KMS-11 (cell line): ENCODE data around the gene LMTK3.

ENCODE experiments used
- H2AFZ ChIP-seq: fragments of 200-600 bp; sonication (generic); 2 replicates; pipeline ENCODE4 v1.6.1; 2016; ENCODE audit warnings: antibody characterized with exemption, mixed run types, low read depth
- H3K27ac ChIP-seq: fragments of 200-600 bp; sonication (generic); 2 replicates; pipeline ENCODE4 v1.6.1; 2016; ENCODE audit warnings: mild to moderate bottlenecking, mixed run types
- H3K27me3 ChIP-seq: fragments of 200-600 bp; sonication (generic); 2 replicates; pipeline ENCODE4 v1.6.1; 2017; ENCODE audit warnings: mild to moderate bottlenecking, low read depth, mixed run types, moderate library complexity; ENCODE audit not compliant: insufficient read depth
- H3K36me3 ChIP-seq: fragments of 200-600 bp; sonication (generic); 2 replicates; pipeline ENCODE4 v1.6.1; 2017; ENCODE audit warnings: mild to moderate bottlenecking, mixed run types; ENCODE audit not compliant: insufficient read depth
- H3K4me1 ChIP-seq: fragments of 200-600 bp; sonication (generic); 2 replicates; pipeline ENCODE4 v1.6.1; 2016; ENCODE audit warnings: mild to moderate bottlenecking, low read depth, mixed run types; ENCODE audit not compliant: poor library complexity, severe bottlenecking
- H3K4me2 ChIP-seq: fragments of 200-600 bp; sonication (generic); 2 replicates; pipeline ENCODE4 v1.7.0; 2016; ENCODE audit warnings: mild to moderate bottlenecking, mixed run types
- H3K4me3 ChIP-seq: fragments of 200-600 bp; sonication (generic); IDR thresholded peaks from 2 replicates; pipeline ENCODE4 v1.6.1; 2017; ENCODE audit warnings: low read depth, low read length, mixed read lengths; ENCODE audit not compliant: insufficient read depth
- H3K79me2 ChIP-seq: fragments of 200-600 bp; sonication (generic); 2 replicates; pipeline ENCODE4 v1.6.1; 2016; ENCODE audit warnings: low read depth, mixed run types; ENCODE audit not compliant: insufficient read depth
- H3K9ac ChIP-seq: fragments of 200-600 bp; sonication (generic); 2 replicates; pipeline ENCODE4 v1.6.1; 2016; ENCODE audit warnings: mild to moderate bottlenecking, mixed run types
- H4K20me1 ChIP-seq: fragments of 200-600 bp; sonication (generic); 2 replicates; pipeline ENCODE4 v1.6.1; 2016; ENCODE audit warnings: mild to moderate bottlenecking, mixed run types; ENCODE audit not compliant: insufficient read depth
- CTCF ChIP-seq: fragments of 200-600 bp; sonication (generic); conservative IDR thresholded peaks from 2 replicates; pipeline ENCODE4 v1.6.1; 2017; ENCODE audit warnings: low read depth, mild to moderate bottlenecking, antibody characterized with exemption, low read length, moderate library complexity, mixed read lengths

LMTK3 gene

GRCh38 chr19:48506138-48506733 lies 5.4 kb downstream of the LMTK3 start:
- Histone ChIP-seq H3K4me1 (peaks cover 6% of the 10 kb centered on the region), H3K79me2 (no peaks in the 10 kb centered on the region), H2AFZ (no peak overlapping the region), H3K4me3 (no peak overlapping the region), H3K9ac (no peak overlapping the region), H3K27me3 (peaks cover 72% of the 10 kb centered on the region), H3K4me2 (no peak overlapping the region), H4K20me1 (no peaks in the 10 kb centered on the region), H3K36me3 (no peaks in the 10 kb centered on the region), H3K27ac (no peak overlapping the region)
- peak; percentile 82 for TF ChIP-seq CTCF

- peak overlapping the region; percentile 49 for H2AFZ ChIP-seq
- H3K4me3 ChIP-seq = no peak overlapping the region
Measured at GRCh38 chr19:48502350-48503018, 9.2 kb downstream of the LMTK3 start.

GRCh38 chr19:48501494-48502349 lies 9.9 kb downstream of the LMTK3 start:
- TF ChIP-seq CTCF = no peak
- Histone ChIP-seq H3K4me1 (peaks cover 12% of the 10 kb centered on the region), H3K4me2 (peak overlapping the region; percentile 92), H3K79me2 (no peaks in the 10 kb centered on the region), H3K4me3 (no peak overlapping the region), H3K9ac (no peak overlapping the region), H4K20me1 (no peaks in the 10 kb centered on the region), H3K27ac (no peak overlapping the region), H3K36me3 (no peaks in the 10 kb centered on the region), H3K27me3 (peaks cover 72% of the 10 kb centered on the region), H2AFZ (peak overlapping the region; percentile 90)

More at GRCh38 chr19:48502350-48503018, 9.2 kb downstream of the LMTK3 start:
- no peak overlapping the region for H3K27ac ChIP-seq
- peaks cover 72% of the 10 kb centered on the region for H3K27me3 ChIP-seq
- no peaks in the 10 kb centered on the region for H3K79me2 ChIP-seq
- no peaks in the 10 kb centered on the region for H3K36me3 ChIP-seq
- no peaks in the 10 kb centered on the region for H4K20me1 ChIP-seq
- peak overlapping the region; percentile 57 for H3K4me2 ChIP-seq
- H3K4me1 ChIP-seq = peaks cover 12% of the 10 kb centered on the region
- no peak overlapping the region for H3K9ac ChIP-seq
- TF ChIP-seq CTCF = no peak

- no peak overlapping the region for H3K9ac ChIP-seq
- H3K4me1 ChIP-seq = peaks cover 12% of the 10 kb centered on the region
- H3K79me2 ChIP-seq = no peaks in the 10 kb centered on the region
- no peak overlapping the region for H3K27ac ChIP-seq
- H4K20me1 ChIP-seq = no peaks in the 10 kb centered on the region
- no peak overlapping the region for H3K4me3 ChIP-seq
- peaks cover 72% of the 10 kb centered on the region for H3K27me3 ChIP-seq
- H3K36me3 ChIP-seq = no peaks in the 10 kb centered on the region
- H3K4me2 ChIP-seq = peak overlapping the region; percentile 92
- H2AFZ ChIP-seq = peak overlapping the region; percentile 90
- TF ChIP-seq CTCF = no peak
Measured at GRCh38 chr19:48500830-48501493, 10.7 kb downstream of the LMTK3 start.
